Kidney capillary endothelial cell (primary cell): ENCODE measurements around the gene TMEM219.
"Not testable (repeated sequence)": the region's sequence is repeated elsewhere in the genome, so short reads cannot be mapped to it uniquely, and the experiment has no call there.

Source experiments
- DNase-seq: peaks from one replicate; pipeline ENCODE4 v3.0.0-alpha.2; 2018; ENCODE audit warnings: low spot score

Gene TMEM219

DNA sequence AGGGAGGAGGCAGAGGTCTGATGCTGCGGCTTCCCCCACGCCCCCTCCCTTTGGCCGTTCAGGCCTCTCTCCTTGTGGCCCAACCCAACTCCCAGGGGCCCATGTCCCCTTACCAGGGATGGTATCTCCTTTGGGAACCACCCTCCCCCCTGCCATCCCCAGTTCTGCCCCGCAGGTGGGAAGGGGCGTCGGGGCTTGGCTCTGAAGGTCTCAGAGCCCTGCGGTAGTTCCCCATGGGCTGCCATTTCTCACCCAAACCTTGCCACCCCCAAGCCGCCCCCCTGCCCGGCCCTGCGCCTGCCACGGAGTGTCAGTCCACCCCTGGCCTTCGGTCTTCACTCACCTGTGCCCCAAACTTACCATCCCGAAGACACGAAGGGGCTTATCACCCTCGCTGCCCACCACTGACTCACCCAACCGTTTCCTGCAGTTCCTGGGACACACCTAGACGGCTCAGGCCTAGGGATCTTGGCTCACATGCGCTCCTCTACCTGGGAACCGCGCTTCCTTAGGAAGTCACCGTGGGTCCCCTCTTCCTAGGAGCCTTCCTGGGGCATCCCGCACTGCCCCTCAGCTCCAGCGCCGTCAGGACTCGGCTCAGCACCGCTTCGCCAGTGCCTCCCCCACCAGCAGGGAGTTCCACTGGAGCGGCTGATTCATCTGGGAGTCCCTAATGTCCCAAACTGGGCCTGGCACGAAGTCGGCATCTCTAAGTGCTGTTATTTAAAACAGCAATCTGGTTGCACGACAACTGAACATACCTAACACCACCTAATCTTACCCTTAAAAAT, 50.0 kb downstream of the TMEM219 start:
- DNase-seq, result no peak

GRCh38 chr16:30012598-30012997, 50.7 kb downstream of the TMEM219 start:
- not testable (repeated sequence) for DNase-seq

GRCh38 chr16:30015450-30015849, 53.6 kb downstream of the TMEM219 start:
- DNase-seq, result not testable (repeated sequence)

DNA sequence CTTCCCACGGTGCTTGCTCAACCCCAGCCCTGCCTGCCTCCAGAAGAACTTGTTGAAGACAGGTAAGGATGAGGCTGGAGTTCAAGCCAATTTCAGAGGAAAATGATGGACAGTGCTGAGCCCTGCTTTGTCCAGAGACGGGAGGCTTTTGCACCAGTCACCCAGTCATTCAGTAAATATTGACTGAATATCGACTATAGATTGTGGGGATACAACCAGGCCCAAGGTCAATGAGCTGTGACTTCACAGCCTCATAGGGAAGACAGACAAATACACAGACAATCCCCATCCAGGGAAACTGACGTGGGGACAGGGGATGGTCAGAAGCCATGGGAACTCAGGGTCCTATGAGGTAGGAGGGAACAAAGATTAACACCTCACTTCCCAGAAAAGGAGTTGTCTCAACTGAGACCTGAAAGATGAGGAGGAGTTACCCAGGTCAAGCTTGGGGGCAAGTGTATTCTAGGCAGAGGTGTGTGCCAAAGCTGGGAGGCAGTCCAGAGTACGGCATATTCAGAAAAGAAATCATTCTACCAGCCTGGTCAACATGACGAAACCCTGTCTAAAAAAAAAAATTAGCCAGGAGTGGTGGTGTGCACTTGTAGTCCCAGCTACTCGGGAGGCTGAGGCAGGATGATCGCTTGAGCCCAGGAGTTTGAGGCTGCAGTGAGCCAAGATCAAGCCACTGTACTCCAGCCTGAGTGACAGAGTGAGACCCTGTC, 54.8 kb downstream of the TMEM219 start:
- no peak for DNase-seq

- no peak for DNase-seq
Measured at GRCh38 chr16:30017277-30017656, 55.4 kb downstream of the TMEM219 start.

DNA sequence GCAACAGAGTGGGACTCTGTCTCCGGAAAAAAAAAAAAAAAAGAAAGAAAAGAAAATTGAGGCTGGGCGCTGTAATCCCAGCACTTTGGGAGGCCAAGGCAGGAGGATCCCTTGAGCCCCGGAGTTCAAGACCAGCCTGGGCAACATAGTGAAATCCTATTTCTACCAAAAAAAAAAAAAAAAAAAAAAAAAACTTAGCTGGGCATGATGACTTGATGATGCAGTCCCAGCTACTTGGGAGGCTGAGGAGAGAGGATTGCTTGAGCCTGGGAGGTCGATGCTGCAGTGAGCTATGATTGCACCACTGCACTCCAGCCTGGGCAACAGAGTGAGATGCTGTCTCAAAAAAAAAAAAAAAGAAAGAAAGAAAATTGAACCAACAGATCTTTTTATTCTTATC, 56.1 kb downstream of the TMEM219 start:
- not testable (repeated sequence) for DNase-seq

GRCh38 chr16:30018731-30019158, 56.9 kb downstream of the TMEM219 start:
- DNase-seq, result no peak
